ENCODE results near the gene PPIL1.

DNA sequence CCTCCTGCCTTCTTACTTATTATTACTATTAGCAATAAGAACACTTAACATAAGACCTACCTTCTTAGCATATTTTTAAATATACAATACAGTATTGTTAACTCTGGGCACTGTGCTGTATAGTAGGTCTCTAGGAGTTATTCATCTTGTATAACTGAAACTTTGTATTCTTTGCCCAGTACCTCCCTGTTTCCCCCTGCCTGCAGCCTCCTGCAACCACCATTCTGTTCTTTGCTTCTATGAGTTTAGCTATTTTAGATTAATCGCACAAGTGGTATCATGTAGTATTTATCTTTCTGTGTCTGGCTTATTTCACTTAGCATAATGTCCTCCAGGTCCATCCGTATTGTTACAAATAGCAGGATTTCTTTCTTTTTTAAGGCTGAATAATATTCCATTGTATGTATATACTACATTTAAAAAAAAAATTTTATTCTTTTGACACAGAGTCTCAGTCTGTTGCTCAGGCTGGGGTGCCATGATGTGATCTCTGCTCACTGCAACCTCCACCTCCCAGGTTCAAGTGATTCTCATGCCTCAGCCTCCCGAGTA, 15.6 kb upstream of the PPIL1 start:
- TF ChIP-seq POLR2A (IDR thresholded peaks at IDR 0.05) (no peak), CTCF (IDR thresholded peaks at IDR 0.05) (no peak), EP300 (IDR thresholded peaks at IDR 0.05) (no peak)
